ENCODE data around the gene NFKB1. TPM values are rescaled to one million over a fixed set of nuclear protein-coding genes. Genes with fewer than 3 reads are reported as not detected.

NFKB1 gene, protein sequence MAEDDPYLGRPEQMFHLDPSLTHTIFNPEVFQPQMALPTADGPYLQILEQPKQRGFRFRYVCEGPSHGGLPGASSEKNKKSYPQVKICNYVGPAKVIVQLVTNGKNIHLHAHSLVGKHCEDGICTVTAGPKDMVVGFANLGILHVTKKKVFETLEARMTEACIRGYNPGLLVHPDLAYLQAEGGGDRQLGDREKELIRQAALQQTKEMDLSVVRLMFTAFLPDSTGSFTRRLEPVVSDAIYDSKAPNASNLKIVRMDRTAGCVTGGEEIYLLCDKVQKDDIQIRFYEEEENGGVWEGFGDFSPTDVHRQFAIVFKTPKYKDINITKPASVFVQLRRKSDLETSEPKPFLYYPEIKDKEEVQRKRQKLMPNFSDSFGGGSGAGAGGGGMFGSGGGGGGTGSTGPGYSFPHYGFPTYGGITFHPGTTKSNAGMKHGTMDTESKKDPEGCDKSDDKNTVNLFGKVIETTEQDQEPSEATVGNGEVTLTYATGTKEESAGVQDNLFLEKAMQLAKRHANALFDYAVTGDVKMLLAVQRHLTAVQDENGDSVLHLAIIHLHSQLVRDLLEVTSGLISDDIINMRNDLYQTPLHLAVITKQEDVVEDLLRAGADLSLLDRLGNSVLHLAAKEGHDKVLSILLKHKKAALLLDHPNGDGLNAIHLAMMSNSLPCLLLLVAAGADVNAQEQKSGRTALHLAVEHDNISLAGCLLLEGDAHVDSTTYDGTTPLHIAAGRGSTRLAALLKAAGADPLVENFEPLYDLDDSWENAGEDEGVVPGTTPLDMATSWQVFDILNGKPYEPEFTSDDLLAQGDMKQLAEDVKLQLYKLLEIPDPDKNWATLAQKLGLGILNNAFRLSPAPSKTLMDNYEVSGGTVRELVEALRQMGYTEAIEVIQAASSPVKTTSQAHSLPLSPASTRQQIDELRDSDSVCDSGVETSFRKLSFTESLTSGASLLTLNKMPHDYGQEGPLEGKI
- total RNA-seq (2014; rRNA removed; shearing (Covaris generic); ENCODE audit: low replicate concordance): 5.3 and 7.9 TPM in 2 replicates

DNA sequence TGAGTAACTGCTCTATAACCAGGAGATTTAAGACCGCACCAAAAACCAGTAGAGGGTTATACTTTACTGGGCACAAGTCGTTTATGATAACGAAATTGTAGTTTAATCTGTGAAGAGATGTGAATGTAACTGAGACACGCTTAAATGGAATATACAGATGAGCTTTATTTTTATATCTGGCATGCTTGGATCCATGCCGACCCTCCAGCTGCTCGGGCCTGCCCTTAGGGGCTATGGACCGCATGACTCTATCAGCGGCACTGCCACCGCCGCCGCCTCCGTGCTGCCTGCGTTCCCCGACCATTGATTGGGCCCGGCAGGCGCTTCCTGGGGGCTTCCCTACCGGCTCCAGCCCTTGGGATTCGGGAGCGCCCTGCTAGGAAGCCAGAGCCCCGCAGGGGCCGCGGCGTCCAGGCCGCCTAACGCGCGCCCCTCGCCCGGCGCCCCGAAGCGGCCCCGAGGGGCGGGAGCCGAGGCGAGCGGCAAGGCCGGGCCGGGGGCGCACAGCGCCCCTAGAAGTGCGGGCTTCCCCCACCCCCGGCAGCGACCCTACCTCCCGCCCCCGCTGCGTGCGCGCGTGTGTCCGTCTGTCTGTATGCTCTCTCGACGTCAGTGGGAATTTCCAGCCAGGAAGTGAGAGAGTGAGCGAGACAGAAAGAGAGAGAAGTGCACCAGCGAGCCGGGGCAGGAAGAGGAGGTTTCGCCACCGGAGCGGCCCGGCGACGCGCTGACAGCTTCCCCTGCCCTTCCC lies at the start of gene NFKB1:
Gene NFKB1 (plus strand): TSS at position 664 of the 751 bp plus-strand sequence. CDS start 24,160 bp downstream, outside the sequence.
- no peak within 1 kb of the TSS for H3K27ac ChIP-seq (ENCODE audit: low read length)
- no peaks in the 10 kb centered on the region for H3K36me3 ChIP-seq (ENCODE audit: insufficient read depth, low read length)
- H3K4me1 ChIP-seq (ENCODE audit: low read length): peaks cover 30% of the 10 kb centered on the region
- H4K20me1 ChIP-seq (ENCODE audit: insufficient read depth, low read depth, low read length): no peaks in the 10 kb centered on the region
- peak; percentile 80 for DNase-seq
- no peaks in the 10 kb centered on the region for H3K9me2 ChIP-seq (replicated peaks; ENCODE audit: insufficient read depth, low read length)
- no peaks in the 10 kb centered on the region for H3K27me3 ChIP-seq (ENCODE audit: low read length)
- H3K9me3 ChIP-seq (ENCODE audit: low read length): no peaks in the 10 kb centered on the region
- peak within 1 kb of the TSS; percentile 89 for H3K4me3 ChIP-seq (ENCODE audit: low read length)
- H3K9ac ChIP-seq (ENCODE audit: low read length): peak within 1 kb of the TSS; percentile 84
- peak within 1 kb of the TSS; percentile 95 for H3K4me2 ChIP-seq (ENCODE audit: low read depth, low read length, poor library complexity, severe bottlenecking)
- H3K79me2 ChIP-seq (ENCODE audit: low read length): no peaks in the 10 kb centered on the region
- peak within 1 kb of the TSS; percentile 98 for H2AFZ ChIP-seq (ENCODE audit: low read length)

DNA sequence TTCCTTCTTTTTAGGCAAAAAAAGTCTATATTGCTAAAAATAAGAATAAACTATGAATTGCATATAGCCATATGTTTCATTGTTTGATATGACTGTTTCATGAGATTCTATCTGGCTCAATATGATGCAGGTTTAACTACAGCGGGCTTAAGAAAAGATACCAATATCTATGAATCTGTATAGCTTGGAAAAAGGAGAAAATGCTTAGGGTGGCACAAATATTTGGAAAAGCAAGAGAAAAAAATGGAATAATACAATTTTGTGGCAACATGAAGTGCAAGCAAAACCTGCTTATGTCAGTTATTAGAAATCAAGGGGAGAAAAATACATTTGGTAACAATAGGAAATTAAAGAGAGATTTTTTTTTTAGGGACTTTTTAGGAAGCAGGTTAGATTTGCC lies 48.3 kb upstream of the NFKB1 start:
- Histone ChIP-seq H3K27me3 (ENCODE audit: low read length) (no peaks in the 10 kb centered on the region), H3K4me2 (ENCODE audit: low read depth, low read length, poor library complexity, severe bottlenecking) (no peak overlapping the region), H3K27ac (ENCODE audit: low read length) (no peak overlapping the region), H3K4me1 (ENCODE audit: low read length) (no peaks in the 10 kb centered on the region), H3K9ac (ENCODE audit: low read length) (no peak overlapping the region), H3K4me3 (ENCODE audit: low read length) (no peak overlapping the region), H2AFZ (ENCODE audit: low read length) (no peak overlapping the region), H4K20me1 (ENCODE audit: insufficient read depth, low read depth, low read length) (no peaks in the 10 kb centered on the region), H3K9me2 (replicated peaks; ENCODE audit: insufficient read depth, low read length) (no peaks in the 10 kb centered on the region), H3K36me3 (ENCODE audit: insufficient read depth, low read length) (no peaks in the 10 kb centered on the region), H3K9me3 (ENCODE audit: low read length) (no peaks in the 10 kb centered on the region), H3K79me2 (ENCODE audit: low read length) (no peaks in the 10 kb centered on the region)
- DNase-seq: no peak

DNA sequence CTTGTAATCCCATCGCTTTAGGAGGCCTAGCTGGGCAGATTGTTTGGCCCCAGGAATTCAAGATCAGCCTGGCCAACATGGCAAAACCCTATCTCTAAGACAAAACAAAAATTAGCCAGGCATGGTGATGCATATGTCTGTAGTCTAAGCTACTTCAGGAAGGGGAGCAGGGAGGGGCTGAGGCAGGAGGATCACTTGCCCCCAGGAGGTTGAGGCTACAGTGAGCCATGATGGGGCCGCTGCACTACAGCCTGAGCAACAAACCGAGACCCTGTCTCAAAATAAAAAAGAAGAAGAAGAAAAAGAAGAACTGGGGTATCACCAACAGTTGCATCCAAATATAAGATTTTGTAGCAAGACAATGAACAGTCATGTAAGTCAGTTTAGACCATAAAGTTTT lies 47.3 kb upstream of the NFKB1 start:
- no peak for DNase-seq
- H2AFZ ChIP-seq (ENCODE audit: low read length): no peak overlapping the region
- H3K9ac ChIP-seq (ENCODE audit: low read length): no peak overlapping the region
- no peaks in the 10 kb centered on the region for H3K27me3 ChIP-seq (ENCODE audit: low read length)
- H3K9me2 ChIP-seq (replicated peaks; ENCODE audit: insufficient read depth, low read length): no peaks in the 10 kb centered on the region
- no peak overlapping the region for H3K27ac ChIP-seq (ENCODE audit: low read length)
- H3K4me1 ChIP-seq (ENCODE audit: low read length): no peaks in the 10 kb centered on the region
- no peaks in the 10 kb centered on the region for H3K9me3 ChIP-seq (ENCODE audit: low read length)
- no peak overlapping the region for H3K4me3 ChIP-seq (ENCODE audit: low read length)
- H3K36me3 ChIP-seq (ENCODE audit: insufficient read depth, low read length): no peaks in the 10 kb centered on the region
- H3K79me2 ChIP-seq (ENCODE audit: low read length): no peaks in the 10 kb centered on the region
- no peak overlapping the region for H3K4me2 ChIP-seq (ENCODE audit: low read depth, low read length, poor library complexity, severe bottlenecking)
- no peaks in the 10 kb centered on the region for H4K20me1 ChIP-seq (ENCODE audit: insufficient read depth, low read depth, low read length)

DNA sequence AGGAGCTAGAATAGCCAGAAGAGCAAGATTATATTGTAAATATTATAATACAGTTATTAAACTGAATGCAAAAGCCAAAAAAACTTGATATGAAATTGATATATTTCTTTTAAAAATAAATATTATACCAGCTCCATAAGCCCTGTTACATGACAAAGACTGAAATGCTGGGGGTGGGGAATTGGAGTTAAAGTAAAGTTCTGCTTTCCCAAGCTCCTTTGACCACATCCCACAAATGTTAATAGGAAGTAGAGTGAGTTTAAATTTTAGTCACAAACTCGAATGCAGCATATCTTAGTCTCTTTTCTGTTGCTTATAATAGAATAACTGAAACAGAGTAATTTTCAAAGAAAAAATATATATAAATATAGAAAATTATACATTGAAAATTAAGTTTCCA lies 46.9 kb upstream of the NFKB1 start:
- no peak for DNase-seq
- H3K79me2 ChIP-seq (ENCODE audit: low read length): no peaks in the 10 kb centered on the region
- no peaks in the 10 kb centered on the region for H3K27me3 ChIP-seq (ENCODE audit: low read length)
- H3K4me2 ChIP-seq (ENCODE audit: low read depth, low read length, poor library complexity, severe bottlenecking): no peak overlapping the region
- no peak overlapping the region for H2AFZ ChIP-seq (ENCODE audit: low read length)
- no peak overlapping the region for H3K27ac ChIP-seq (ENCODE audit: low read length)
- no peaks in the 10 kb centered on the region for H4K20me1 ChIP-seq (ENCODE audit: insufficient read depth, low read depth, low read length)
- H3K4me3 ChIP-seq (ENCODE audit: low read length): no peak overlapping the region
- no peak overlapping the region for H3K9ac ChIP-seq (ENCODE audit: low read length)
- no peaks in the 10 kb centered on the region for H3K9me2 ChIP-seq (replicated peaks; ENCODE audit: insufficient read depth, low read length)
- no peaks in the 10 kb centered on the region for H3K36me3 ChIP-seq (ENCODE audit: insufficient read depth, low read length)
- no peaks in the 10 kb centered on the region for H3K9me3 ChIP-seq (ENCODE audit: low read length)
- no peaks in the 10 kb centered on the region for H3K4me1 ChIP-seq (ENCODE audit: low read length)

DNA sequence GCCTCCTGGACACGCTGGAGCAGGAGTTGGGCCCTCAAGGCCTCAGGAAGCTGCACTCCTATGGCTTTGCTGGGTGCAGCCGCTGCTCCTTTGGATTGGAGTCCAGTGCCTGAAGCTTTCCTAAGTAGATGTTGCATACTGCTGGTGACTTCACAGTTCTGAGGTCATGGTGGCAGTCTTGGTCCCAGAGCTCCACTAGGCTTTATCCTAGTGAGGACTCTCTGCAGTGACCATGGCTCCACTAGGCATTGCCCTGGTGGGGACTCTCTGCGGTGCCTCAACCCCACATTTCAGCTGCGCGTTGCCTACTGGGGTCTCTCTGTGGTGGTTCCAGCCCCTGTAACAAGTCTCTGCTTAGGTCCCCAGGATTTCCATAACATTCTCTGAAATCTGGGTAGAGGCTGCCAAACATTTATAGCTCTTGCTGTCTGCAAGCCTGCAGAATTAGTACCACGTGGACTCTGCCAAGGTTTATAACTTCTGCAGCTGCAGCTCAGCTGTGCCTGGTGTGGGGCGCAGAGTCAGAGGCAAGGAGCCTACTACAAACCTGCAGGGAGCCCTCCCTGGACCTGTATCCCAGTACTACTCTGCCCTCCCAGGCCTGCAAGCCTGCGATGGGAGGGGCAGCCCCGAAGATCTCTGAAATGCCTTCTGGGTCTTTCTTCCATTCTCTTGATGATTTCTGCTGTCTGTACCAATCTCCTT lies 46.0 kb upstream of the NFKB1 start:
- Histone ChIP-seq H3K4me2 (ENCODE audit: low read depth, low read length, poor library complexity, severe bottlenecking) (no peak overlapping the region), H3K4me1 (ENCODE audit: low read length) (no peaks in the 10 kb centered on the region), H3K27me3 (ENCODE audit: low read length) (no peaks in the 10 kb centered on the region), H3K9me3 (ENCODE audit: low read length) (no peaks in the 10 kb centered on the region), H4K20me1 (ENCODE audit: insufficient read depth, low read depth, low read length) (no peaks in the 10 kb centered on the region), H3K9me2 (replicated peaks; ENCODE audit: insufficient read depth, low read length) (no peaks in the 10 kb centered on the region), H3K27ac (ENCODE audit: low read length) (no peak overlapping the region), H3K79me2 (ENCODE audit: low read length) (no peaks in the 10 kb centered on the region), H3K9ac (ENCODE audit: low read length) (no peak overlapping the region), H3K4me3 (ENCODE audit: low read length) (no peak overlapping the region), H2AFZ (ENCODE audit: low read length) (no peak overlapping the region), H3K36me3 (ENCODE audit: insufficient read depth, low read length) (no peaks in the 10 kb centered on the region)
- no peak for DNase-seq

DNA sequence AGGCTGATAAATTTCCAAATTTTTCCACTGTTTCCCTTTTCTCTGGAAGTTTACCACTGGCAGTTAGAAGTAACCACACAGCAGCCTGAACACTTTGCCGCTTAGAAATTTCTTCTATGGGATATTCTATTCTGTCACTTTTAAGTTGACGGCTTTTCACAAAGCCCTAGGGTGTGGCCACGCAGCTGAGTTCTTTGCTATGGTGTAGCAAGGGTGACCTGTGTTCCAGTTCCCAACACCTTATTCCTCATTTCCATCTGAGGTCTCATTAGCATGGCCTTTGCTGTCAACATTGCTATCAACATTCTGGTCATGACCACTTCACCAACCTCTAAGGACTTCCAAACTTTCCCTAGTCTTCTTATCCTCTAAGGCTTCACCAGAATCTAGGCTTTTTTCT lies 45.4 kb upstream of the NFKB1 start:
- no peak overlapping the region for H3K27ac ChIP-seq (ENCODE audit: low read length)
- no peaks in the 10 kb centered on the region for H4K20me1 ChIP-seq (ENCODE audit: insufficient read depth, low read depth, low read length)

DNA sequence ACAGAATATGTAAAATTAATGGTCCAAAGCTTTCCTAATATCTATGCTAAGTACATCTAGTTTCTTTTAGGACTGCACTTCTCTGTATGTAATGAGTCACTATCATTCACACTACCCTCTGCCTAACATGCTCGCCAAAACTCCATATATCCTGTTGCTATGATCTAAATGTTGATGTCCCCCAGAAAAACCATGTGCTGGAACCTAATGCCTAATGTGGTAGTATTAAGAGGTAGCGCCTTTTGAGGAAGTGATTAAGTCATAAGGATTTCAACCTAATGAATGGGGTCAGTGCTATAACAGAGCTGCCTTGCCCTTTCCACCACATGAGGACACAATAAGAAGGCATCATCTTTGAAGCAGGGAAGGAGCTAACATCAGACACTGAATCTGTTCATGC lies 34.9 kb upstream of the NFKB1 start:
- Histone ChIP-seq H3K9ac (ENCODE audit: low read length) (no peak overlapping the region), H3K36me3 (ENCODE audit: insufficient read depth, low read length) (no peaks in the 10 kb centered on the region), H4K20me1 (ENCODE audit: insufficient read depth, low read depth, low read length) (no peaks in the 10 kb centered on the region), H3K9me3 (ENCODE audit: low read length) (no peaks in the 10 kb centered on the region), H3K27me3 (ENCODE audit: low read length) (no peaks in the 10 kb centered on the region), H3K4me2 (ENCODE audit: low read depth, low read length, poor library complexity, severe bottlenecking) (no peak overlapping the region), H3K27ac (ENCODE audit: low read length) (no peak overlapping the region), H3K4me1 (ENCODE audit: low read length) (no peaks in the 10 kb centered on the region), H3K79me2 (ENCODE audit: low read length) (no peaks in the 10 kb centered on the region), H3K4me3 (ENCODE audit: low read length) (no peak overlapping the region), H2AFZ (ENCODE audit: low read length) (no peak overlapping the region), H3K9me2 (replicated peaks; ENCODE audit: insufficient read depth, low read length) (no peaks in the 10 kb centered on the region)
- no peak for DNase-seq

More for the DNA sequence above, 45.4 kb upstream of the NFKB1 start:
- Histone ChIP-seq H3K36me3 (ENCODE audit: insufficient read depth, low read length) (no peaks in the 10 kb centered on the region), H3K9me2 (replicated peaks; ENCODE audit: insufficient read depth, low read length) (no peaks in the 10 kb centered on the region), H3K27me3 (ENCODE audit: low read length) (no peaks in the 10 kb centered on the region), H3K79me2 (ENCODE audit: low read length) (no peaks in the 10 kb centered on the region), H2AFZ (ENCODE audit: low read length) (no peak overlapping the region), H3K4me2 (ENCODE audit: low read depth, low read length, poor library complexity, severe bottlenecking) (no peak overlapping the region), H3K9ac (ENCODE audit: low read length) (no peak overlapping the region), H3K4me3 (ENCODE audit: low read length) (no peak overlapping the region), H3K4me1 (ENCODE audit: low read length) (no peaks in the 10 kb centered on the region), H3K9me3 (ENCODE audit: low read length) (no peaks in the 10 kb centered on the region)
- DNase-seq: no peak

All from Karpas-422 (cell line).